Activated CD4-positive, alpha-beta T cell treated with anti-CD3 and anti-CD28 coated beads, Interleukin-2, amount 50 U/mL, for 48 hours (primary cell): ENCODE results near the gene COL5A3.
"Not testable (repeated sequence)": the region's sequence is repeated elsewhere in the genome, so short reads cannot be mapped to it uniquely, and the experiment has no call there.

Source experiments
- DNase-seq, 2 experiments: peaks; one replicate each; pipeline ENCODE4 v3.0.0-alpha.2; 2020

The COL5A3 gene

GRCh38 chr19:10010247-10010691 is at the start of gene COL5A3:
Gene COL5A3 (minus strand): TSS chr19:10010504. CDS start chr19:10010385, 119 bp downstream.
- no peak for DNase-seq

- DNase-seq: no peak
Observed at GRCh38 chr19:10052602-10053360, 42.5 kb upstream of the COL5A3 start.

GRCh38 chr19:10049626-10050025 is 39.3 kb upstream of the COL5A3 start:
- DNase-seq: no peak

- no peak for DNase-seq
Observed at GRCh38 chr19:10045371-10045770, 35.1 kb upstream of the COL5A3 start.

- DNase-seq: no peak
Observed at GRCh38 chr19:10044390-10044789, 34.1 kb upstream of the COL5A3 start.

- no peak for DNase-seq
Observed at GRCh38 chr19:10043286-10043927, 33.1 kb upstream of the COL5A3 start.

GRCh38 chr19:10037809-10038208 is 27.5 kb upstream of the COL5A3 start:
- DNase-seq: no peak

GRCh38 chr19:10037367-10037766 is 27.1 kb upstream of the COL5A3 start:
- DNase-seq: no peak

GRCh38 chr19:10036601-10037071 is 26.3 kb upstream of the COL5A3 start:
- DNase-seq: no peak

GRCh38 chr19:10033614-10034013 is 23.3 kb upstream of the COL5A3 start:
- no peak for DNase-seq

- DNase-seq: peak; percentile 92 to 93
Observed at GRCh38 chr19:10027158-10027997, 17.1 kb upstream of the COL5A3 start.

- DNase-seq: no peak
Observed at GRCh38 chr19:10026744-10027143, 16.4 kb upstream of the COL5A3 start.

GRCh38 chr19:10023096-10023495 is 12.8 kb upstream of the COL5A3 start:
- not testable (repeated sequence) for DNase-seq

- DNase-seq: no peak
Observed at GRCh38 chr19:10021863-10022262, 11.6 kb upstream of the COL5A3 start.

GRCh38 chr19:10021446-10021845 is 11.1 kb upstream of the COL5A3 start:
- no peak for DNase-seq

GRCh38 chr19:10020851-10021250 is 10.5 kb upstream of the COL5A3 start:
- no peak for DNase-seq

- DNase-seq: no peak
Observed at GRCh38 chr19:10019246-10019645, 8.9 kb upstream of the COL5A3 start.

GRCh38 chr19:10018786-10019185 is 8.5 kb upstream of the COL5A3 start:
- DNase-seq: no peak

- no peak for DNase-seq
Observed at GRCh38 chr19:10018263-10018662, 8.0 kb upstream of the COL5A3 start.

- DNase-seq: no peak
Observed at GRCh38 chr19:10013834-10014618, 3.7 kb upstream of the COL5A3 start.

- DNase-seq: no peak
Observed at GRCh38 chr19:10013316-10013715, 3.0 kb upstream of the COL5A3 start, which contains the start of gene RDH8. Gene RDH8 (plus strand): TSS chr19:10013483. CDS start chr19:10013498, 15 bp downstream.

GRCh38 chr19:10011974-10012373 is 1.7 kb upstream of the COL5A3 start:
- no peak for DNase-seq
